Measurements from ENCODE around the gene TWSG1. TPM values are rescaled to one million over a fixed set of nuclear protein-coding genes. Genes with fewer than 3 reads are reported as not detected.
"Not testable (repeated sequence)": the region's sequence is repeated elsewhere in the genome, so short reads cannot be mapped to it uniquely, and the experiment has no call there.

TWSG1 gene
- total RNA-seq, 2 experiments from 2014 or later: 13.3 to 14.9 TPM

DNA sequence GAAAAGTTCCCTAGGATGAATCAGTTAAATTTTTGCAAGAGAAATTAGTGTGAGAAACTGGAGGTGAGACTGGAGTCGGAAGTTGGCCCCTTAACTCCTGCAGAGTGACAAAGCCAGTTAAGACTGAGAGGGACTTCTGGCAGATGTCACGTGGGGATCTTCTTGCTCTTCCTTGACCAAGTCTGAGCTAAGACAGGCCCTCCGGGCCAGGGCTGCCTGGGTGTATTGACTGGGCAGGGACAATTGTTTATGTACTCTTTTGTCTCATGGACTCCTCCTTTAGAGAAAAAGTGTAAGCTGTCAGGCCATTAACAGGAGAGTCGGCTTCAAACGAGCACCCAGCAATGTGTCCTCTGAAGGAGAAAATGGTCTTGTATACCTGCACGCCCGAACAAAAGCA lies 92.2 kb downstream of the TWSG1 start:
- ChIA-PET CTCF (no interaction called here), POLR2A (no interaction called here)
- H3K9me3 Mint-ChIP-seq: no peaks in the 10 kb centered on the region
- DNase-seq (no peak), ATAC-seq (no peak)
- no peak overlapping the region for H3K4me3 Mint-ChIP-seq
- no peaks in the 10 kb centered on the region for H3K4me1 Mint-ChIP-seq (ENCODE audit: low read depth)
- no peaks in the 10 kb centered on the region for H3K27me3 Mint-ChIP-seq
- no peak overlapping the region for H3K27ac Mint-ChIP-seq
- intact Hi-C loops (cut with micrococcal nuclease): no loop called here
- no peaks in the 10 kb centered on the region for H3K36me3 Mint-ChIP-seq (ENCODE audit: low read depth)
- TF ChIP-seq, protein P1, sequence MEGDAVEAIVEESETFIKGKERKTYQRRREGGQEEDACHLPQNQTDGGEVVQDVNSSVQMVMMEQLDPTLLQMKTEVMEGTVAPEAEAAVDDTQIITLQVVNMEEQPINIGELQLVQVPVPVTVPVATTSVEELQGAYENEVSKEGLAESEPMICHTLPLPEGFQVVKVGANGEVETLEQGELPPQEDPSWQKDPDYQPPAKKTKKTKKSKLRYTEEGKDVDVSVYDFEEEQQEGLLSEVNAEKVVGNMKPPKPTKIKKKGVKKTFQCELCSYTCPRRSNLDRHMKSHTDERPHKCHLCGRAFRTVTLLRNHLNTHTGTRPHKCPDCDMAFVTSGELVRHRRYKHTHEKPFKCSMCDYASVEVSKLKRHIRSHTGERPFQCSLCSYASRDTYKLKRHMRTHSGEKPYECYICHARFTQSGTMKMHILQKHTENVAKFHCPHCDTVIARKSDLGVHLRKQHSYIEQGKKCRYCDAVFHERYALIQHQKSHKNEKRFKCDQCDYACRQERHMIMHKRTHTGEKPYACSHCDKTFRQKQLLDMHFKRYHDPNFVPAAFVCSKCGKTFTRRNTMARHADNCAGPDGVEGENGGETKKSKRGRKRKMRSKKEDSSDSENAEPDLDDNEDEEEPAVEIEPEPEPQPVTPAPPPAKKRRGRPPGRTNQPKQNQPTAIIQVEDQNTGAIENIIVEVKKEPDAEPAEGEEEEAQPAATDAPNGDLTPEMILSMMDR (IDR thresholded peaks at IDR 0.05): no peak

DNA sequence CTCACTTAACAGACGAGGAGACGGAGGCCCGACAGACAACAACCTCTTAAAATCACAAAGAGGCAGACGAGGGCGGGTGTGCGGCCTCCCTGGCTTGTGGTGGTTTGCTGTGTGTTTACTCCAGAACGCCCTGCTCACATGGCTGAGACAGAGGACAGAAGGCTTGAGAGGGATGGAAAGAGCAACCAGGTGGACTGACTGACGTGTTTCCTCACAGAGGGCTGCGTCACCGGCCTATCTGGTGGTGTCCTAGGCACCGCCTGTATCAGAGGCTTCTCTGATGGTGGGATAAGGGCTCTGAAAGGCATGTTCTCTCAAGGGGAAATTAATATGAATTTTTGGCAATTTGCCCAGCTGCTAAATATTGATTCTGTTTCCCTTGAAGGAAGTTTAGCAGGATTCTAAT lies 93.7 kb downstream of the TWSG1 start:
- TF ChIP-seq, protein P1 (IDR thresholded peaks at IDR 0.05): no peak
- intact Hi-C loops (cut with micrococcal nuclease): no loop called here
- no peak for ATAC-seq
- H3K27me3 Mint-ChIP-seq: peaks cover 1% of the 10 kb centered on the region
- ChIA-PET POLR2A (no interaction called here), CTCF (no interaction called here)
- no peak overlapping the region for H3K27ac Mint-ChIP-seq
- no peaks in the 10 kb centered on the region for H3K9me3 Mint-ChIP-seq
- H3K36me3 Mint-ChIP-seq (ENCODE audit: low read depth): no peaks in the 10 kb centered on the region
- no peak for DNase-seq
- peaks cover 1% of the 10 kb centered on the region for H3K4me1 Mint-ChIP-seq (ENCODE audit: low read depth)
- H3K4me3 Mint-ChIP-seq: no peak overlapping the region

DNA sequence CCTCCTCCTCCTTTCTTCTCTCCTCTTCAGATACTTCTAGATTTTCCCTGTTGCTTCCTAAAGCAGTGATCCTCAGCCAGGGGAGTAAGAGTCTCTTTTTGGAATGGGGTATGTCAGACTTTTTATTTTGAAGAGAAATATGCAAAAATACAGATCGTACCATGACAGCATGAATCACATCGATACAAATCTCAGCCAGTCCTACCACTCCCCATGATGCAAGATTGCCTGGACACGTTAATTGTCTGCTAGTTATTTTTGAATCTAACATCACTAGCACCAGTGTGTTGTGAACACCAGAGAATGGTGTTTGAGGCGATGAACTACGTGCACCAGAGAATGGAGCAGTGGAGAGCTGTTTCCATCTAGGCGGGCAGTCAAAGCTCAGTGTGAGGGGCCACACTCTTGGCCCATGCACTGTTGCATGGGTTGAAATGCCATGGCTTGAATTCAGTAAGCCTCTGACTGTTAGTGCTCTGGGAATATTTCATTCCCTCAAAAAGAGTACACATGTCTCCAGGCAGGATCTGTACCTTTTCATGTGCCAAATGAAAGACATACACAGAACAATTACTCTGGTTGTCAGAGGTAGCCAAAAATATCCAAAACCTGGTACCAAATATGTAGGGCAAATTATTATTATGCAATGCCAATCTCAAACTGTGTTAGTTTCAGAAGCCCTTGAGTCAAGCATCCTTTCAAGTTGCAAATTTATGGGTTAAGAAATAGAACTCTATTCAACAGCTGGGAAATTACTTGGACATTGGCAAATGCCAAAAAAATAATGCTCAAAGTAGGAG lies 94.5 kb downstream of the TWSG1 start:
- Mint-ChIP-seq H3K4me1 (ENCODE audit: low read depth) (peaks cover 6% of the 10 kb centered on the region), H3K9me3 (no peaks in the 10 kb centered on the region), H3K4me3 (no peak overlapping the region), H3K36me3 (ENCODE audit: low read depth) (no peaks in the 10 kb centered on the region), H3K27me3 (peaks cover 3% of the 10 kb centered on the region), H3K27ac (no peak overlapping the region)
- POLR2A ChIA-PET: no interaction called here
- intact Hi-C loops (cut with micrococcal nuclease): no loop called here
- ATAC-seq (no peak), DNase-seq (no peak)
- TF ChIP-seq, protein P1 (IDR thresholded peaks at IDR 0.05): no peak
- CTCF ChIA-PET: no interaction called here

DNA sequence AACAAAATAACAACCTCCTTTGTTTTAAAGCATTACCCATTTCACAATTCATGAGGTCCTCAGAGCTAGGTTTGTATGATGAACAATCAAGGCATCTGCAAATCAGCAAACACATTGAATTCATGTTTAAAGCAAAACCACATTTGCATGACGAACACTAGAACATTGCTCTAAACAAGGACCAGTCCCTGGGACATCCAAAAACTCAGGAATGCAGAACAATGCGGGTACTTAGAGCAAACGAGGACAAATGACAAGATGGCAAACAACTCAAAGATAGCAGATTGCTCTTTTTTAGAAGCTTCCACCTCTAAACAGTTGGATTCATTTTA lies 95.1 kb downstream of the TWSG1 start:
- DNase-seq: no peak
- Mint-ChIP-seq H3K36me3 (ENCODE audit: low read depth) (no peaks in the 10 kb centered on the region), H3K4me1 (ENCODE audit: low read depth) (peaks cover 6% of the 10 kb centered on the region), H3K27me3 (peaks cover 3% of the 10 kb centered on the region), H3K4me3 (no peak overlapping the region), H3K27ac (no peak overlapping the region), H3K9me3 (no peaks in the 10 kb centered on the region)
- ChIA-PET POLR2A (no interaction called here), CTCF (no interaction called here)
- TF ChIP-seq, protein P1 (IDR thresholded peaks at IDR 0.05): no peak
- no peak for ATAC-seq
- intact Hi-C loops (cut with micrococcal nuclease): no loop called here

DNA sequence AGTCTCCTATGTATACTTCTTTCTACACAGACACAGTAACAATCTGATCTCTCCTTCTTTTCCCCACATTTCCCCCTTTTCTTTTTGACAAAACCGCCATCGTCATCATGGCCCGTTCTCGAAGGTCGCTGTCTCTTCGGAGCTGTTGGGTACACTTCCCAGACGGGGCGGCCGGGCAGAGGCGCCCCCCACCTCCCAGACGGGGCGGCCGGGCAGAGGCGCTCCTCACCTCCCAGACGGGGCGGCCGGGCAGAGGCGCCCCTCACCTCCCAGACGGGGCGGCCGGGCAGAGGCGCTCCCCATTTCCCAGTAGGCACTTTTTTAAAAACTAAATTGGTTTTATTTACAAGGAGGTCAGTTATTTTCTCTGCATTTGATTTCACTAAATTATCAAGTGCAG lies 95.7 kb downstream of the TWSG1 start:
- ATAC-seq; CTCF ChIA-PET; DNase-seq; intact Hi-C loops (cut with micrococcal nuclease); H3K36me3 Mint-ChIP-seq (ENCODE audit: low read depth); H3K4me3 Mint-ChIP-seq; POLR2A ChIA-PET; H3K27ac Mint-ChIP-seq; H3K4me1 Mint-ChIP-seq (ENCODE audit: low read depth); H3K9me3 Mint-ChIP-seq; H3K27me3 Mint-ChIP-seq: not testable (repeated sequence)
